Liver (tissue), 9 donors: ENCODE data around the gene COL26A1. TPM values are rescaled to one million over a fixed set of nuclear protein-coding genes. Genes with fewer than 3 reads are reported as not detected.

Experiments used
- DNase-seq: peaks from one replicate; pipeline ENCODE4 v3.0.0-alpha.2; 2017; ENCODE audit warnings: low spot score
- H3K27ac ChIP-seq, 2 donors: one replicate each; pipeline ENCODE4 v1.7.0; 2013; ENCODE audit warnings: inconsistent platforms in 2 of 2, low read length in 2 of 2, control low read depth in 1 of 2, low read depth in 1 of 2, mild to moderate bottlenecking in 1 of 2
- H3K27me3 ChIP-seq, 4 donors: one replicate each; pipeline versions ENCODE4 v1.6.1 to v1.7.0; 2013; ENCODE audit warnings: low read length in 3 of 4, inconsistent platforms in 1 of 4, mild to moderate bottlenecking in 1 of 4, moderate library complexity in 1 of 4; ENCODE audit not compliant: control insufficient read depth in 4 of 4, insufficient read depth in 4 of 4
- H3K36me3 ChIP-seq, 4 donors: one replicate each; pipeline versions ENCODE4 v1.6.1 to v1.7.0; 2013; ENCODE audit warnings: low read length in 3 of 4, mild to moderate bottlenecking in 3 of 4, low read depth in 1 of 4, moderate library complexity in 1 of 4; ENCODE audit not compliant: control insufficient read depth in 4 of 4, insufficient read depth in 3 of 4
- H3K4me1 ChIP-seq, 4 donors: one replicate each; pipeline versions ENCODE4 v1.6.1 to v1.7.0; 2013; ENCODE audit warnings: low read length in 3 of 4, mild to moderate bottlenecking in 3 of 4, moderate library complexity in 1 of 4; ENCODE audit not compliant: control insufficient read depth in 4 of 4, insufficient read depth in 4 of 4
- H3K4me3 ChIP-seq, 3 donors: one replicate each; pipeline versions ENCODE4 v1.6.1 to v1.7.0; 2013; ENCODE audit warnings: low read length in 3 of 3, control low read depth in 1 of 3, low read depth in 1 of 3, mild to moderate bottlenecking in 1 of 3
- H3K9ac ChIP-seq, 2 donors: one replicate each; pipeline ENCODE4 v1.7.0; 2013; ENCODE audit warnings: low read length in 2 of 2, mild to moderate bottlenecking in 2 of 2, moderate library complexity in 2 of 2, control low read depth in 1 of 2, low read depth in 1 of 2
- H3K9me3 ChIP-seq, 4 donors: one replicate each; pipeline versions ENCODE4 v1.6.1 to v1.7.0; 2013; ENCODE audit warnings: low read length in 3 of 4; ENCODE audit not compliant: control insufficient read depth in 4 of 4
- ATF3 ChIP-seq: IDR thresholded peaks from 2 replicates; pipeline ENCODE4 v1.6.1; 2016; ENCODE audit warnings: antibody characterized with exemption
- EGR1 ChIP-seq, 2 donors: IDR thresholded peaks; 2 replicates each; pipeline ENCODE4 v1.6.1; 2016 to 2018; ENCODE audit warnings: antibody characterized with exemption in 2 of 2, low read depth in 2 of 2
- FOXA1 ChIP-seq: IDR thresholded peaks from 2 replicates; pipeline ENCODE4 v1.6.1; 2016; ENCODE audit warnings: antibody characterized with exemption
- FOXA2 ChIP-seq: IDR thresholded peaks from 2 replicates; pipeline ENCODE4 v1.6.1; 2016; ENCODE audit warnings: antibody characterized with exemption
- GABPA ChIP-seq, 2 donors: IDR thresholded peaks in 1 of 2; conservative IDR thresholded peaks in 1 of 2; 2 replicates each; pipeline ENCODE4 v1.6.1; 2016; ENCODE audit warnings: antibody characterized with exemption in 2 of 2, mild to moderate bottlenecking in 1 of 2, moderate library complexity in 1 of 2
- HNF4A ChIP-seq, 2 donors: conservative IDR thresholded peaks; 2 replicates each; pipeline ENCODE4 v1.6.1; 2016; ENCODE audit warnings: antibody characterized with exemption in 2 of 2, mild to moderate bottlenecking in 2 of 2
- HNF4G ChIP-seq: IDR thresholded peaks from 2 replicates; pipeline ENCODE4 v1.6.1; 2016; ENCODE audit warnings: antibody characterized with exemption
- JUND ChIP-seq, 2 donors: IDR thresholded peaks; 2 replicates each; pipeline ENCODE4 v1.6.1; 2016; ENCODE audit warnings: antibody characterized with exemption in 2 of 2
- NR2F2 ChIP-seq: IDR thresholded peaks from 2 replicates; pipeline ENCODE4 v1.6.1; 2016; ENCODE audit warnings: antibody characterized with exemption
- RAD21 ChIP-seq, 2 donors: IDR thresholded peaks; 2 replicates each; pipeline ENCODE4 v1.6.1; 2016; ENCODE audit warnings: antibody characterized with exemption in 2 of 2, mild to moderate bottlenecking in 2 of 2
- REST ChIP-seq: IDR thresholded peaks from 2 replicates; pipeline ENCODE4 v1.6.1; 2016; ENCODE audit warnings: antibody characterized with exemption, mild to moderate bottlenecking
- RXRA ChIP-seq, 2 donors: IDR thresholded peaks; 2 replicates each; pipeline ENCODE4 v1.6.1; 2017 to 2018; ENCODE audit warnings: antibody characterized with exemption in 2 of 2, mild to moderate bottlenecking in 1 of 2
- SP1 ChIP-seq: IDR thresholded peaks from 2 replicates; pipeline ENCODE4 v1.6.1; 2018; ENCODE audit warnings: antibody characterized with exemption, mild to moderate bottlenecking
- TAF1 ChIP-seq: conservative IDR thresholded peaks from 2 replicates; pipeline ENCODE4 v1.6.1; 2016; ENCODE audit warnings: antibody characterized with exemption, mild to moderate bottlenecking
- YY1 ChIP-seq: IDR thresholded peaks from 2 replicates; pipeline ENCODE4 v1.6.1; 2016; ENCODE audit warnings: antibody characterized with exemption, mild to moderate bottlenecking
- ZBTB33 ChIP-seq: IDR thresholded peaks from 2 replicates; pipeline ENCODE4 v1.6.1; 2016; ENCODE audit warnings: antibody characterized with exemption
- WGBS: extraction: QIAGEN DNeasy Blood & Tissue Kit; methylation state at CpG from one replicate; pipeline ENCODE4 v1.1.7; 2013; 5-methylcytosine and 5-hydroxymethylcytosine counted together
- polyA plus RNA-seq, 2 donors: library from polyadenylated mRNA; stranded (reverse) in 1 of 2; unstranded in 1 of 2; fragments of 200-250 nt in 1 of 2; fragments of >200 nt in 1 of 2; fragmentation: Nextera tagmentation in 1 of 2; extraction: Ambion mirVana in 1 of 2; gene quantifications; one replicate each; pipeline versions ENCODE4 v1.2.1 to v1.2.3, GENCODE V29; 2013 to 2015
- total RNA-seq, 2 donors: library from RNA; depleted of rRNA; stranded (reverse); fragments of >200 nt; gene quantifications; one replicate each; pipeline ENCODE4 v1.2.3, GENCODE V29; 2014
- TF ChIP-seq, protein P1 (sequence below): IDR thresholded peaks from 2 replicates; pipeline ENCODE4 v1.6.1; 2016; ENCODE audit warnings: antibody characterized with exemption
- TF ChIP-seq, protein P2 (sequence below): fragments of 150-350 bp; IDR thresholded peaks from 2 replicates; pipeline ENCODE4 v1.5.1; 2017; ENCODE audit warnings: improper control_type of control experiment, low read depth, low read length; ENCODE audit not compliant: missing input control
- donor health status: healthy.
- donor health status: healthy.
- donor health status: healthy.
- donor health status: healthy.
- donor health status: healthy.

Gene COL26A1
- total and polyA plus RNA-seq, 4 donors = 0.76 to 1.8 (median 0.96) TPM

GRCh38 chr7:101402081-101402779 is 39.6 kb downstream of the COL26A1 start:
- DNase-seq = no peak

More at GRCh38 chr7:101402081-101402779, 39.6 kb downstream of the COL26A1 start:
- Histone ChIP-seq H3K27ac (no peak overlapping the region), H3K4me1 (no peaks in the 10 kb centered on the region), H3K9ac (no peak overlapping the region), H3K27me3 (no peaks in the 10 kb centered on the region), H3K9me3 (no peaks in the 10 kb centered on the region), H3K4me3 (no peak overlapping the region), H3K36me3 (no peaks in the 10 kb centered on the region)
- TF ChIP-seq RXRA (IDR thresholded peaks at IDR 0.05) = no peak
- no peak for TF ChIP-seq RAD21 (IDR thresholded peaks at IDR 0.05)
- TF ChIP-seq JUND (IDR thresholded peaks at IDR 0.05) = no peak
- TF ChIP-seq, protein P1, sequence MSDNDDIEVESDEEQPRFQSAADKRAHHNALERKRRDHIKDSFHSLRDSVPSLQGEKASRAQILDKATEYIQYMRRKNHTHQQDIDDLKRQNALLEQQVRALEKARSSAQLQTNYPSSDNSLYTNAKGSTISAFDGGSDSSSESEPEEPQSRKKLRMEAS = no peak
- no peak for TF ChIP-seq FOXA1
- no peak for TF ChIP-seq NR2F2
- no peak for TF ChIP-seq TAF1
- TF ChIP-seq REST = no peak
- TF ChIP-seq EGR1 (IDR thresholded peaks at IDR 0.05; ENCODE audit: low read depth in 2 of 2) = no peak
- TF ChIP-seq SP1 = no peak
- TF ChIP-seq ATF3 = no peak
- TF ChIP-seq, protein P2, sequence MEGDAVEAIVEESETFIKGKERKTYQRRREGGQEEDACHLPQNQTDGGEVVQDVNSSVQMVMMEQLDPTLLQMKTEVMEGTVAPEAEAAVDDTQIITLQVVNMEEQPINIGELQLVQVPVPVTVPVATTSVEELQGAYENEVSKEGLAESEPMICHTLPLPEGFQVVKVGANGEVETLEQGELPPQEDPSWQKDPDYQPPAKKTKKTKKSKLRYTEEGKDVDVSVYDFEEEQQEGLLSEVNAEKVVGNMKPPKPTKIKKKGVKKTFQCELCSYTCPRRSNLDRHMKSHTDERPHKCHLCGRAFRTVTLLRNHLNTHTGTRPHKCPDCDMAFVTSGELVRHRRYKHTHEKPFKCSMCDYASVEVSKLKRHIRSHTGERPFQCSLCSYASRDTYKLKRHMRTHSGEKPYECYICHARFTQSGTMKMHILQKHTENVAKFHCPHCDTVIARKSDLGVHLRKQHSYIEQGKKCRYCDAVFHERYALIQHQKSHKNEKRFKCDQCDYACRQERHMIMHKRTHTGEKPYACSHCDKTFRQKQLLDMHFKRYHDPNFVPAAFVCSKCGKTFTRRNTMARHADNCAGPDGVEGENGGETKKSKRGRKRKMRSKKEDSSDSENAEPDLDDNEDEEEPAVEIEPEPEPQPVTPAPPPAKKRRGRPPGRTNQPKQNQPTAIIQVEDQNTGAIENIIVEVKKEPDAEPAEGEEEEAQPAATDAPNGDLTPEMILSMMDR = no peak
- no peak for TF ChIP-seq HNF4A (conservative IDR thresholded peaks at IDR 0.05)
- TF ChIP-seq YY1 = no peak
- TF ChIP-seq ZBTB33 = no peak
- TF ChIP-seq GABPA (IDR thresholded peaks at IDR 0.05 in 1 of 2, conservative IDR thresholded peaks at IDR 0.05 in 1 of 2) = no peak
- no peak for TF ChIP-seq FOXA2
- no peak for TF ChIP-seq HNF4G
- WGBS = 71% methylated on average over 12 of the region's 12 CpGs
